ENCODE results near the gene SIGLEC8. TPM values are rescaled to one million over a fixed set of nuclear protein-coding genes. Genes with fewer than 3 reads are reported as not detected.

Gene SIGLEC8
- total RNA-seq, 1 experiment from 2014 or later: not detected

- H3K27ac ChIP-seq (ENCODE audit: low read depth, low read length): no peak overlapping the region
- intact Hi-C loops (cut with micrococcal nuclease): no loop called here
- H3K79me2 ChIP-seq (ENCODE audit: insufficient read depth, low read length): no peaks in the 10 kb centered on the region
- no peak overlapping the region for H3K4me2 ChIP-seq (ENCODE audit: low read length)
- H3K4me3 ChIP-seq (replicated peaks in 1 of 2; ENCODE audit: low read depth in 1 of 2, low read length in 2 of 2): no peak overlapping the region
- no peaks in the 10 kb centered on the region for H3K36me3 ChIP-seq (ENCODE audit: control insufficient read depth in 1 of 2, insufficient read depth in 2 of 2, low read length in 2 of 2)
- ChIA-PET RAD21 (ENCODE audit: low non-redundant PET in 1 of 2, low total read pairs in 2 of 2, uncharacterized antibody in 2 of 2, unreplicated experiment in 2 of 2) (no interaction called here), CTCF (interaction anchor here (1.2 to 1.7 kb wide), 2 partner anchors 239 to 243 kb away, joined by 4 to 5 read pairs; no protein-coding TSS in a partner anchor), POLR2A (no interaction called here)
- ATAC-seq (no peak), DNase-seq (ENCODE audit: low read depth, low spot score) (no peak)
- no peak overlapping the region for H3K9ac ChIP-seq (ENCODE audit: low read length)
- no TSS peak for BruUV-seq (replicated peaks)
- TF ChIP-seq FOSL1 (IDR thresholded peaks at IDR 0.05; ENCODE audit: low read depth) (no peak), ATF3 (IDR thresholded peaks at IDR 0.05) (no peak), EGR1 (IDR thresholded peaks at IDR 0.05; ENCODE audit: low read depth) (no peak), EZH2 (IDR thresholded peaks at IDR 0.05) (no peak), EZH2phosphoT487 (IDR thresholded peaks at IDR 0.05; ENCODE audit: borderline replicate concordance) (no peak), POLR2AphosphoS5 (IDR thresholded peaks at IDR 0.05; ENCODE audit: low read depth, low read length) (no peak), REST (IDR thresholded peaks at IDR 0.05; ENCODE audit: low read depth) (no peak)
- H3K27me3 ChIP-seq (ENCODE audit: insufficient read depth, low read length): no peaks in the 10 kb centered on the region
- no peak overlapping the region for H2AFZ ChIP-seq (ENCODE audit: low read depth, low read length, poor library complexity, severe bottlenecking)
- H3K9me3 ChIP-seq (ENCODE audit: control insufficient read depth in 1 of 2, insufficient read depth in 1 of 2, low read depth in 1 of 2, low read length in 2 of 2): no peaks in the 10 kb centered on the region
- H3K9me2 ChIP-seq (ENCODE audit: insufficient read depth): no peaks in the 10 kb centered on the region
- H4K20me1 ChIP-seq (ENCODE audit: insufficient read depth): no peaks in the 10 kb centered on the region
- no peaks in the 10 kb centered on the region; a peak in 1 of 4 replicates for H3K4me1 ChIP-seq (ENCODE audit: control insufficient read depth in 1 of 2, insufficient read depth in 2 of 2, low read length in 2 of 2)
These were observed 40.5 kb downstream of the SIGLEC8 start for GRCh38 chr19:51417810-51418157.
